ENCODE measurements around the gene SSR2. TPM values are rescaled to one million over a fixed set of nuclear protein-coding genes. Genes with fewer than 3 reads are reported as not detected.

Gene SSR2
- total RNA-seq, 2 experiments from 2014 or later = 148 to 150 TPM

DNA sequence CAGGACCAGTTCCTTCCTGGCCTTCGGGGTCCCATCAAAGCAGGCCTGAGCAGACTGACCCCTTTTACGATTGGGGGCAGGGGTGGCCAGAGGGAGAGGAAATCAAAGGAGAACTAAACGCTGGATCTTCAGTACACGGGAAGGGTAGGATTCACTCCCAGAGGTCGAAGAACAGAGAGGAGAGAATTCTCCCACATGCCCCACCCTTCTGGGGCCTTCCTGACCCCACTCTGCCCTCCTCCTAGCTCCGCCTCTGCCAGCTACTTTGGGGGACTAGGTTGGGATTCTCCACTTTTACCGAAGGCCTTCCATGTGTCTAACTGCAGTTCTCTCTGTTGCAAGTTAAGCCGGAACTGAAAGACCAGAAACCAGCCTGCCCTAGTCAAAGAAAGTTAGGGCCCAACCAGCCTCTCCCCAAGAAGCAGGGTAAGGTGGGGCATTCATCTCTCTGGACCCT is 41.8 kb downstream of the SSR2 start:
- Mint-ChIP-seq H3K27ac (peak overlapping the region; percentile 94), H3K27me3 (no peaks in the 10 kb centered on the region), H3K4me3 (peak overlapping the region; percentile 98), H3K36me3 (ENCODE audit: low read depth) (peaks cover 55% of the 10 kb centered on the region), H3K9me3 (no peaks in the 10 kb centered on the region), H3K4me1 (ENCODE audit: low read depth) (peaks cover 63% of the 10 kb centered on the region)
- intact Hi-C loops (cut with micrococcal nuclease) = no loop called here
- peak; percentile 2 for ATAC-seq
- peak; percentile 47 for DNase-seq
- TF ChIP-seq, protein P1, sequence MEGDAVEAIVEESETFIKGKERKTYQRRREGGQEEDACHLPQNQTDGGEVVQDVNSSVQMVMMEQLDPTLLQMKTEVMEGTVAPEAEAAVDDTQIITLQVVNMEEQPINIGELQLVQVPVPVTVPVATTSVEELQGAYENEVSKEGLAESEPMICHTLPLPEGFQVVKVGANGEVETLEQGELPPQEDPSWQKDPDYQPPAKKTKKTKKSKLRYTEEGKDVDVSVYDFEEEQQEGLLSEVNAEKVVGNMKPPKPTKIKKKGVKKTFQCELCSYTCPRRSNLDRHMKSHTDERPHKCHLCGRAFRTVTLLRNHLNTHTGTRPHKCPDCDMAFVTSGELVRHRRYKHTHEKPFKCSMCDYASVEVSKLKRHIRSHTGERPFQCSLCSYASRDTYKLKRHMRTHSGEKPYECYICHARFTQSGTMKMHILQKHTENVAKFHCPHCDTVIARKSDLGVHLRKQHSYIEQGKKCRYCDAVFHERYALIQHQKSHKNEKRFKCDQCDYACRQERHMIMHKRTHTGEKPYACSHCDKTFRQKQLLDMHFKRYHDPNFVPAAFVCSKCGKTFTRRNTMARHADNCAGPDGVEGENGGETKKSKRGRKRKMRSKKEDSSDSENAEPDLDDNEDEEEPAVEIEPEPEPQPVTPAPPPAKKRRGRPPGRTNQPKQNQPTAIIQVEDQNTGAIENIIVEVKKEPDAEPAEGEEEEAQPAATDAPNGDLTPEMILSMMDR (IDR thresholded peaks at IDR 0.05) = no peak
- POLR2A ChIA-PET = interaction anchor here (0.9 to 7.5 kb wide), 10 partner anchors 10 to 304 kb away, joined by 3 to 128 read pairs (median 12); partner anchors contain the start of genes GON4L, KHDC4, LMNA and RXFP4
- CTCF ChIA-PET = interaction anchor here (0.7 to 11.1 kb wide), 11 partner anchors 10 to 65 kb away, joined by 3 to 121 read pairs (median 8); partner anchors contain the start of genes KHDC4 and RXFP4

DNA sequence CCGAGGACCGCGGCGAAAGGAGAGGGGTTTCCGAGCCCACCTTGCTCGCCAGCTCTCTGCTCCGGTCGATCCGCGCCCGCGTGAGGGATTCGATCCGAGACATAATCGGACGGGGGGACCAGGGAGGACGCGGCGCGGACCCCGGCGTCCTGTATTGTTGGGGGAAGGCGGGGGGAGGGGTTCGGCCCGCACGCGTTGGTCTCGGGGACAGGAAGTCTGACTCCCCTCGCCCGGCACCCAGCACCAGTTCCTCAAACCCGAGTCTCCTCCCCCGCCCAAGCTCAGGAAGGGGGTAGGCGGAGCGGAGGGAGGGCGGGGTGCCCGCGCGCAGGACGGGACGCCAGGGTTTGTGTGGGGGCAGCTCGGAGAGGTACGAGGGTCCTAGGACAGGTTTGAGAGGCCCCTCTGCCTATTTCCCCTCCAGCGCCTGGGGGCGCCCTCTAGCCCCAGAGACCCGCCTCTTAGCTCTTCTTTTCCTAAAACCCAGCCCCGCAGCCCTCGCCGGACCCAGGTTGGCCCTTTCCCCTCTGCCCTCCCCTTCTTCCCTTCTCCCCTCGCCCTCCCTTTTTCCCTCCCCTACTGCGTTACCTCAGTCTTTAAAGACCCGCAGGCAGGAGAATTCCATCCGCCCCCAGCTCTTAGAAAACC is 42.3 kb downstream of the SSR2 start, which contains the start of gene ARHGEF2:
Gene ARHGEF2 (minus strand): TSS at position 223 of the 648 bp plus-strand sequence. CDS start 120 bp downstream, at position 103.
- ChIA-PET CTCF (interaction anchor here (0.7 to 11.1 kb wide), 15 partner anchors 11 to 81 kb away, joined by 3 to 121 read pairs (median 7); partner anchors contain the start of genes KHDC4 and RXFP4), POLR2A (interaction anchor here (0.6 to 7.5 kb wide), 17 partner anchors 10 to 304 kb away, joined by 3 to 128 read pairs (median 5); partner anchors contain the start of genes GON4L, KHDC4, LMNA and RXFP4)
- Mint-ChIP-seq H3K36me3 (ENCODE audit: low read depth) (peaks cover 58% of the 10 kb centered on the region), H3K27me3 (no peaks in the 10 kb centered on the region), H3K4me3 (peak within 1 kb of the TSS; percentile 98), H3K4me1 (ENCODE audit: low read depth) (peaks cover 67% of the 10 kb centered on the region), H3K27ac (peak within 1 kb of the TSS; percentile 94), H3K9me3 (no peaks in the 10 kb centered on the region)
- peak; percentile 93 for DNase-seq
- intact Hi-C loops (cut with micrococcal nuclease) = no loop called here
- ATAC-seq = peak; percentile 68
- TF ChIP-seq, protein P1 (IDR thresholded peaks at IDR 0.05) = peak; percentile 19

DNA sequence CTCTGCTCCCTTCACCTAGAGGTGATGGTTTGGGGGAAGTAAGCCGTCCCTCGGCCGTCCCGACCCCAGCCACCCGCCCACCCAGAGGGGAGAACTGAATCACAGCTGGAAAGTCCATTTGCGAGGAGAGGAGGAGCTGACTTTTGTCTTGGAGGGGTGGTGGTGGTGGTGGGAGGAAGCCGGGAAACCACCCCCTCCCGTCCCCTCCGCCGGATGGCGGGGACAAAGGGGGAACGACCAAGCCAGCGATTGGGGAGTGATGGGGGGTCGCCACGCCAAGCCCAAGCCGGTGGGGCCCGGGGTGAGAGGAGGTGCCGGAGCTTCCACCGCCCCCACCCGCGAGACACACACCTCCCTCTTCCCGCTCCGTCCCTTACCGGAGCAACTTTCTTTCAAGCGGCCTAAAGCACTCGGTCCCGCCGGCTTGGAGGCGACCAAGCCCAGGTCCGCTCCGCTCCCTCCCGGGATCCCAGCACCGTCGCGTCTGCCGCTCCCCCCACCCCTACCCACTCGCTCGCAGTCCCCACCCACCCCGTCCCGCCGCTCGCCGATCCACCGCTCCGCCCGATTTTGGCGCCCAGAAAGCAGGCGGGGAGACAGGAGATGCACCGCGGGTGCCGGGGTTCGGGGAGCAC is 42.9 kb downstream of the SSR2 start:
- Mint-ChIP-seq H3K27me3 (no peaks in the 10 kb centered on the region), H3K4me3 (peak overlapping the region; percentile 98), H3K27ac (peak overlapping the region; percentile 94), H3K9me3 (no peaks in the 10 kb centered on the region), H3K36me3 (ENCODE audit: low read depth) (peaks cover 61% of the 10 kb centered on the region), H3K4me1 (ENCODE audit: low read depth) (peaks cover 67% of the 10 kb centered on the region)
- DNase-seq (peak; percentile 91), ATAC-seq (peak; percentile 43)
- intact Hi-C loops (cut with micrococcal nuclease) = loop anchor here (2.0 kb wide), 1 partner anchor 31 kb away; no protein-coding TSS in a partner anchor
- ChIA-PET POLR2A (interaction anchor here (0.6 to 7.5 kb wide), 25 partner anchors 9 to 305 kb away, joined by 3 to 128 read pairs (median 5); partner anchors contain the start of genes GON4L, KHDC4, LMNA and RXFP4), CTCF (interaction anchor here (0.7 to 11.1 kb wide), 15 partner anchors 10 to 81 kb away, joined by 3 to 121 read pairs (median 7); partner anchors contain the start of genes KHDC4 and RXFP4)
- TF ChIP-seq, protein P1 (IDR thresholded peaks at IDR 0.05) = no peak

DNA sequence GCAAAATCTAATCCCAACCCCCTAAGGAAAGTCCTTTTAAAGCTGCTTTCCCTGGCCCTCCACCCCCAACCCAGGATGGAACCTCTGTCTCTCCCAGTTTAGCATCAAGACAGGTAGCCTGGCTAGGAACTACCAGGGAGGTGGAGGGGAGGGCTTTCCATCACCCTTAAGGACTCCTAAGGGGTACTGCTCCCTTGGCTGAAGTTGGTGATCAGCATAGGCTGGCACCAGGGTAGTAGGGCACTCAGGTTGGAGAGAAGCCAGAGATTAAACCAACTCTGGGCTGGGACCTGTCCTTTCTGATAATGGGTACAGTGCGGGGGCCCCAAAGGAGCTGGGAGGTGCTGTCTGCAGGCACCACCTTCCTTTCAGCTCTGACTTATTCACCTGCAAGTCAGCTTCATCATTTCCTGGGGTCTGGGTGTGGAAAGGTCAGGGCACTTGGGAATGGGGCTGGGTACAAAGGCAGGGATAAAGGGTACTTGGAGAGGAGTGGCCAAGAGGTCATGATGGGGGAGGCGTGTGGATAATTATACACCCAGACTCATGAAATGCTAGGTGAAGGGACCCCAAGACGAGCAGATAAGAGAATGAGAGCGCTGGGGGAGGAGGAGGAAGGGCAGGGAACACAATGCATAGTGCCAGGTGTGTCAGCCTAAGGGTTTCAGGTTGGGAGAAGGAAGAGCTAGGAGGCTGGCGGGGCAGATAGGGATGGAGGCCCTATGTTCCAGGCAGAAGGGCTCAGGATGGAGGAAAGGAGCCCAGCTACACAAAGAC is 43.6 kb downstream of the SSR2 start:
- TF ChIP-seq, protein P1 (IDR thresholded peaks at IDR 0.05) = no peak
- POLR2A ChIA-PET = interaction anchor here (0.6 to 7.5 kb wide), 22 partner anchors 8 to 306 kb away, joined by 3 to 128 read pairs (median 5); partner anchors contain the start of genes KHDC4, RXFP4, SMG5 and SSR2
- H3K27me3 Mint-ChIP-seq = no peaks in the 10 kb centered on the region
- ATAC-seq (peak; percentile 12), DNase-seq (peak; percentile 63)
- peak overlapping the region; percentile 94 for H3K27ac Mint-ChIP-seq
- no peaks in the 10 kb centered on the region for H3K9me3 Mint-ChIP-seq
- peaks cover 68% of the 10 kb centered on the region for H3K4me1 Mint-ChIP-seq (ENCODE audit: low read depth)
- CTCF ChIA-PET = interaction anchor here (0.7 to 11.1 kb wide), 13 partner anchors 10 to 184 kb away, joined by 3 to 121 read pairs (median 4); partner anchors contain the start of gene RXFP4
- H3K36me3 Mint-ChIP-seq (ENCODE audit: low read depth) = peaks cover 68% of the 10 kb centered on the region
- intact Hi-C loops (cut with micrococcal nuclease) = loop anchor here (2.0 kb wide), 1 partner anchor 30 kb away; no protein-coding TSS in a partner anchor
- peak overlapping the region; percentile 98 for H3K4me3 Mint-ChIP-seq

Measured in activated CD8-positive, alpha-beta T cell treated with anti-CD3 and anti-CD28 coated beads for 36 hours (primary cell).